HG03025 (cell line): ENCODE measurements around the gene ATP8A1.
"Not testable (repeated sequence)": the region's sequence is repeated elsewhere in the genome, so short reads cannot be mapped to it uniquely, and the experiment has no call there.

Experiments used
- ATAC-seq: cut with Tn5 transposase; IDR thresholded peaks from one replicate; pipeline ENCODE4 v1.9.1; 2021; ENCODE audit warnings: mild to moderate bottlenecking, moderate library complexity; ENCODE audit not compliant: unreplicated experiment, low FRiP score

ATP8A1 gene

DNA sequence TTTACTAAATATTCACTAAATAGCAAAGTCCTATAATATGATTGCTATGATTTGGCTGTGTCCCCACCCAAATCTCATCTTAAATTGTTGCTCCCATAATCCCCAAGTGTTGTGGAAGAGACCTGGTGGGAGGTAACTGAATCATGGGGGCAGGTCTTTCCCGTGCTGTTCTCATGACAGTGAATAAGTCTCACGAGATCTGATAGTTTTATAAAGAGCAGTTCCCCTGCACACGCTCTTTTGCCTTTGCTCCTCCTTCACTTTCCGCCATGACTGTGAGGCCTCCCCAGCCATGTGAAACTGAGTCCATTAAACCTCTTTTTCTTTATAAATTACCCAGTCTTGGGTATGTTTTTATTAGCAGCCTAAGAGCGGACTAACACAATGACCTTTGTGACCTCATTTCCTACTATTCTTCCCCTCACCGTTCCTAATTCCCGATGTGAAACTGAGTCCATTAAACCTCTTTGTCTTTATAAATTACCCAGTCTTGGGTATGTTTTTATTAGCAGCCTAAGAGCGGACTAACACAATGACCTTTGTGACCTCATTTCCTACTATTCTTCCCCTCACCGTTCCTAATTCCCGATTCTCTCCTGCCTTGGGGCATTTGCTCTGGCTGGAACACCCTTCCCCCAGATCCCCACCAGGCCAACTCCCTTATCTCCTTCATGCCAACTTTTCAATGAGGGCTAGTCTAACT, 4.2 kb downstream of the ATP8A1 start:
- ATAC-seq, result not testable (repeated sequence)

DNA sequence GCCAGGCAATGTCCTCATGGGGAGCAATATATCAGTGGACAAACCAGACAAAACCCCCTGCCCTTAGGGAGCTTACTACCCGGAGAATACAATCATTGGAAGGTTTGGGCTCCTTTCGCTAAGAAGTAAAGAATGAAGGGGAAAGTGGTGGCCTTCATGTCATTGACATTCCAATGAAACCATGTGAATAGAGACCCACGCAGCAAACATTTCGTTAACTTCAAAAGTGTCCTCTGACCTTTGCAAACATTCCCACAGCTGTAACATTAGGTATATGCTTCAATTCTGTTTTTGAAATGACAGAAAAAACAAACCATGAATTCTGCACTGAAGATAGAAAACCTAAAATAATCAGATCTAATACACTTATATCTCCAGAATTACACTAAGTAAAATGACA, 7.0 kb downstream of the ATP8A1 start:
- no peak for ATAC-seq

DNA sequence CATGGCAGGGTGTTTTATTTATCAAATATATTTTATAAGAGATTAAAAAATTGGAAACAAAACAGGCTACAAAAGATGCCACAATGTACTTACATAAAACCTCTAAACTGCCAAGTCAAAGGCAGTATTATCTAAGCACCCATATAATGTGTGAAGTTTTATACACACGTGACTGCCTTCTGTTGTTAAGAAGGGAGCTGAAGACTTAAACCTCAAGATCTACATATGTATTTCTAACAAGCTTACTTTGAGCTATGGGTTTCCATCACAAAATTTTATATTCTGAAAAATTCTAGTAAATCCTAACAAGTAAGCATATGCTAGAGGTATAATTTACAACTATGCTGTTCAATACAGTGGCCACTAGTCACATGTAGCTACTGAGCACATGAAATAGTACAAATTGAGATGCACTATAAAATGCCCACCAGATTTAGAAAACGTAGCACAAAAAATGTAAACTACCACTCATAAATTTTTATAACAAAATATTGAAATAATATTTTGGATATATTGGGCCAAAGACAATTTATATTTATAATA, 9.8 kb downstream of the ATP8A1 start:
- ATAC-seq, result no peak

DNA sequence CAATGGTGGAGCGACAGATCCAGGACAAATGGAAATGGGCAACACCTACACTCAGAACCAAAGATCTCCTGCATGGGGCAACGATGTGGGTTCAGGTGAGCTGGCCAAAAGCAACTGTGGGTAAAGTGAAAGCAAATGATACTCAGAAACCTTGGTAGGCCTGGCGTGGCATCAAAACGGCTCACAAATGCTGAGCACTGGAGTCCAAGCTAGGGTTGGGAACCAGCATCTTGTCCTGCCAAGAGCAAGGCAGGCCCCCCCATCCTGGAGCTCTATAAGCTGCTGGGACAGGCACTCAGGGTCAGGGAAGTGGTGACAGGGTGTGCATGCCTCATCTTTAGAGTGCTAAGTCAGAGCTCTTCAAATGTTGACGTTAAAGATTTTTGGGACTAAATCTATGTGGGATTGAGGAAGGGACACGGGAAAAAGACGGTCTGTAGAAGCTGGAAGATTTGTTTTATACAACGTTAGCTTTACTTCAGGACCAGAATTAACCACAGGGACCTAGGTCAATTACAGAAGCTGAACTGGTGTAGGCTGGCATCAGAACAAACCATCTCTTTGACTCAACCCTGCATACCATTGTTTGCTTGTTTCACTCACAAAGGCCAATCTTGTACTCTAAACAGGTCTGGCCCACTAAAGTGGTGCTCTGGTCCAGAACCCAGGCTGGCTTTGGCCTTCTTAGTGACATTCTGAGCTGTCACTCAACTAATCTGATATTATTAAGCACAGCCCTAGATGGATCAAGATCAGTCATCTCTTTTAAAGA, 10.7 kb downstream of the ATP8A1 start:
- no peak for ATAC-seq

DNA sequence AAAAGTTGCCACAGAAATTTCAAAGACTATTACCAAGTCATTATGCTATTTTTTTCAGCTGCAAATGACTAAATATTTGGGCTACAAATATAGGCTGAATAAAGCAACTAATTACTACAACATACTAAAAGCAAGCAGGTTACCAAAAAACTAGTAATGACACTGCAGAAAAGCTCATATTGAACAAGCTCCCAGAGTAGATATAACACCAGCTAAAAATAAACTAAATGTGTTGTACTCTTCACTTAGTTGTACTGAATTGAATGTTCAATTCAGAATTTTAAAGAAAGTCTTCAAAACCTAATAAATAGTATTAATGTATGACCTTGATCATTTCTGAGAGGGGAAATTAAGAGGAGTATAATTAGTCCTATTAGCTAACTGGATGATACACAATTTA, 12.0 kb downstream of the ATP8A1 start:
- ATAC-seq, result no peak

DNA sequence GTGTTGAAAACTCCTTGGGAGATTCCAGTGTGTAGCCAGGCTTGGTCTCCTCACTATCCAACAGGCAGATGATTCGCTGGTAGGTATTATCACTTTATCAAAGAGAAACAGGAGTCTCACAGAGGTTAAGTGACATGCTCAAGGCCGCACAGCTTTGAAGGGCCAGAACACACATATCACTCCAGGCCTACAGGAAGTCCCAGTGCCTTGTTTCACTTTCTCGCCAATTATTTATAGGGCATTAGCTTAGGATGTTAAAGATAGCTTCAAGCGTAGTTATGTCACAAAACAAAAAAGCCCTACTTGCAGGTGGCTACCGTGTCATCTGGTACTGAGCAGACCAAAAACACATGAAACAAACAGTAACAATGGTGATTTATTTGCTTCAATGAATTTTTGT, 13.2 kb downstream of the ATP8A1 start:
- ATAC-seq, result peak; percentile 65

DNA sequence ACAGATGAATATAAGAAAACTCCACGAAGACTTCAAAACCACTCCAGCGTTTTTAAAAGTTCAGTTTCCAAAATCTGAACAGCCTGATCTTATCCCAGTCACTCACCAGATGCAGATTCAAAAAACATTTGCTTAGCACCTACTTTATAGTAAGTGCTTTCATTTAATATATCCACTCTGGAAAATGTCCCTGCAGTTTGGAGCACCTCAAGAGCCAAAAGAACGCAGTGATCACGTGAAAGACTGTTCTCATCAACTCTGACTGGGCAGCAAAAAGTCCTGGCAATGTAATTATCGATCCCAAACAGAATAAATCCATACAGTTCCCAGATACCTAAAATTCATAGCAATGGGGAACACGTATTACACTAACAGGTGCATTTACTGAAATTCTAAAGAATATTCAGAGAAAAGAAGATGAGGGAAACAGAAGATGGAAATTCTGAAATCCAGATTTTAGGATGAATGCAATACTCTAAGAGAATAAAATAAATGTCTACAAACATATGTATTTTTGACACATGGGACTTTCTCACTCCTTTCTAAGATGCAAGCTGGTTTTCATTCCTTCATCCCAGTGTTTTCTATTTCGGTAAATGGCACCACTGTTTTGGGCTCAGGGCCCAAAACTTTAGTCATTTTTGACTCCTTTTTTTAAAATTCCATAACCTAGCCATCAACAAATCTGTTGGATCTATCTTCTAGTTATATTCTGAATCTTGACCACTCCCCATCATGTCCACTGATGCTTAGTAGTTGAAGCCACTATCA, 13.9 kb downstream of the ATP8A1 start:
- ATAC-seq, result no peak

DNA sequence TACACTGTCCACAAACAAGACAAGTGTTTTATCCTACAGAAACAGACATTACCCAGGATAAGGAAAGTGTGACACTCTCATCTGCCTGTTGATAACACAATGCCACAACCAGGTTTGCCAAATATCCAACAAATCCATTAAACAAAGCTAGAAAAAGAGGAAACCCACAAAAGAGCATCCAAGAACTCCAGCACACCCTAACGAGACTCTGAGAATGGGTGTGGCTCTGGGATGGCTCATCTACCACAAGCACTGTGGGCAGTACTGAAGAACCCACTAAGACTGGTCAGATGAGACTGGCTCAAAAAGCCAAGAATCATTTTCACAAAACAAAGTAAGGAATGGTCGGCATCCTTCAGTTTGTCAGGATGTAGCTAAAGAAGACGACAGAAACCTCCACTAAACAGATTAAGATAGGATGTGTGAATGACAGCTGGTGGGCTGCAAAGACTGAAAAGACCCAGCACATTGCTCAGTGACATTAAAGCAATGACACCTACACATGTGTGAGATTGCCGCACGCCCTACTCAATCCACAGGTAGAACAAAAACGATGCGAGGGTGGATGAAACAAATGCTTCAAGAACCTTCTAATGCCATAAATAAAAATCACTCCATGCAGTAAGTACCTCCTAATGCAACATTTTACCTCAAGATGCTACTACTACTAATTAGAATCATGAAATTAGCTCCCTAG, 14.7 kb downstream of the ATP8A1 start:
- no peak for ATAC-seq

DNA sequence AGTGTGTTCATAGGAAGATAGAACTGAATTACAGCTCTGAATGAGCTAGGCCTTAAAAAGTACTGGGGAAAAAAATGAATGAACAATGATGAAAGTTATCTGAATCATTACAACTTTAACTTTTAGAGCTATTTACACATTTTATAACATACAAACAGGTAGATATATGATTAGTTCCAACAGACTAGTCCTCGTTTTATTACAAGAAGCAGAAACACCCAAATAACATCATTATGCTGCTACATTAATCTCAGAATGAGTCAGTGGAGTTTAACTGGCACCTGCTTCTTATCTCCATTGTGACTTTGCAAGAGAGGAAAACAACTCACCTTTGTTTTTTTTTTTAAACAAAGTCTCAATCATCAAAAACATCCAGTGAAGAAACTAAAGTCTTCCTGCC, 15.2 kb downstream of the ATP8A1 start:
- ATAC-seq, result no peak

DNA sequence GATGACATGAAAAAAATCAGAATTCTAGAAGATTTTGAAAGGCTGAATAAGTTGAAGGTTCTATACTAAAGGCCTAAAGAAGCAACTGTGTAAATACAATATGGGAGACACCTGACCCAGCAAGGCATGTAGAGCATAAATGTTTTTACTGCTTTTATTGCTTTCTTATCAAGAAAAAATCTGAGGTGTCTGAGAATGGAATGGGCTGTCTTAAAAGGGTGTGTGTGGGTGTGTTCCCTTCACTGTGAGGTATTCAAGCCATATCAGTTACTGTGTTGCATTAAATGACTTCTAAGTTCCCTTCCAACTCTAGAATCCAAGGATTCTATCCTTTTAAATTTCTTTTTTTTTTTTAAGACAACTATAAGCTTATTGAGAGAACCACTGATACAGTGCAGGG, 15.7 kb downstream of the ATP8A1 start:
- ATAC-seq, result no peak

DNA sequence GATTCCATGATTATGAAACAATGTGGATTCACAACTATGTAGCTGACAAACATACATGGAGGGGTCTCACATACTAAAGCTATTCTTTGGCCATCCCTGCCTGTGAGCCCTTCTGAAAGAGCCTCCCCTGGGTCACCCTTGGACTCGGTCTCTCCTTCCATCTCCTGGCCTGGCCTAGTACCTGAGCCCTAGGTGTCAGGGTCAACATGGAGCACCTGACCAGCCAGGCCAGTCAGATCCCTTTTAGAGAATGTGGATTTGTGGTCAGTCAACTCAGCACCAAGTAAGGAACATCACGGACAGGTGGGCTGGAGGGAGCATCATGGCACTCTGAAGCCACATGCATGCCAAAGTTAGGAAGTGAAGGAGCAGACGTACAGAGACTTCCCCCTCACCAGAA, 16.3 kb downstream of the ATP8A1 start:
- no peak for ATAC-seq

DNA sequence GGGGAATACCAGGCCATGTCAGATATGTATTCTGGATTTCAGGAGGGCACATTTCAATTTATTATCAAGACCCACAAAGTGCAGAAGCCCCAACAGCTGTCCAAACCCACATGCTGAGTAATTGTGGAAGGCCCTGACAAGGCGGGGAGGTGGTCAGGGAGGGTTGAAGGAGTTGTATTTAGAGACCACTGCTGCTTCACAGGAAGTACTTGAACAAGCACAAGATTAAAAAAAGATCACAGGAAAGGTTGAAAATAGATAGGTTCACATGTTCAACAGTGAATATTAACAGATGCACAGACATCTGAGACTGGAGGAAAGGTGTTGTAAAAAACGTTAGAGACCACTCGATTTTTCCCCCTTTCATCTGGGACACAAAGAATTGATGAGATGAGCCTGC, 17.9 kb downstream of the ATP8A1 start:
- peak; percentile 47 for ATAC-seq

DNA sequence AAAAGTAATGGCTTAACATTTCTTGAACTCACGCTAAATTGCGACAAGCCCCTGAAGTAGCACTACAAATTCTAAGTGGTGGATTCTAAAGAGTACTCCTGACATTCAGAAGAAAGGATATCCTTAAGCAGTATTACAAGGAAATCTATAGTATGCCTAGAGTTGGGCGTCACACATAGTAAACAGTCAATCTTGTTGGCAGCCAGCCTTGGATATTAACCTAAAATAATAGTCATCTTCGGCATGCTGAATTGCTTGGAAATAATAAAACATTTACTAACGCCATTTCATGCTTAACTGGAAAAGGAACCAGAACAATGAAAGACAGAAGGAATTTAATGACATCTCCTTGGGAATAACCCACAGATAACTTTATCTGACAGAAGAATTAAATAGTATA, 18.6 kb downstream of the ATP8A1 start:
- ATAC-seq, result no peak

DNA sequence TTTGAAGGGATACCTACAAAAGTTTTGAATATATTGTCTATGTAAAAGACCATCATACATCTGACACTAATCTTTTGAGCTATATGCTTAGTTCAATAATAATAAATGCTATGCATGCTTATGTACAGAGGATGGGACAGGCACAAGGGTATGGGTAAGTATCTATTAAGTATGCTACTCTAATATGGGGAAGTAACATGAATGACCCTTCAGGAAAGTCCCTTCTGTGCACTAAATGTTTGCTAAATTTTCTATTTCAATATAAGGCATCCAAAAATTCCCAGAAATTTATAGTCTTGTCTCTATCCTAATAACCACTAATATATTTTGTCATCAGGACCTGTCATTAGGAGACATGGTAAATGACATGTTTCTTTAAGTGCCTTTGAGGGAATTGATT, 19.0 kb downstream of the ATP8A1 start:
- no peak for ATAC-seq

DNA sequence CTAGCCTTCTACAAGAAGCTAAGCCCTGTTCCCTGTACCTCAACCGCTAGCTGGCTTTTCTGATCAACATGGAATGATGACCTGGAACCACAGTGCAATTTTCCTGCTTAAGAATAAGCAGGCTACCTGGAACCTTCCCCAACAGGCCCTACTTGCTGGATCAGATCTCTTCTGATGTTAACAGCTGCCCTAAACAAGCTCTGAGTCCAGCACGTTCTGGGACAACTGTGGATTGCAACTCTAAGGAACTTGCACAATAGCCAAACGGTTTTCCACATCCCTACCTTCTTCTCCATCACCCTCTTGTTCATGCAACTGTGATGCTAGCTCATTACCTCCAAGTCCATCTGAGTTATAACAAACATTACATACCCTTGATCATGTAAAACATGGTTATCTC, 19.8 kb downstream of the ATP8A1 start:
- ATAC-seq, result no peak

DNA sequence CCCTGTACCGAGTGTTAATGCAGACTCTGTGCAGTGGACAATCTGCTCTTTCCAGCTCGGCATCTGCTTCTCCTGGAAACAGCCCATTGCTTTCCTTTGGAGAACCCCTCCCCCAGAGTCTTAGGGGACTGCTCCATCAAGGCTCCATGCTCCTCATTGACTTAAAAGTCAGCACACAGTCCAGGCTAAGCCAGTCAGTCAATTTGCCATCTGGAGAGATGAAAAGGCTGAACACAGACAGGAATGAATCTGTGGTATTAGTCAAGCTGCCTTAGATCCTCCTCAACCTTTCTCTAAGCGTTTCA, 20.3 kb downstream of the ATP8A1 start:
- no peak for ATAC-seq

DNA sequence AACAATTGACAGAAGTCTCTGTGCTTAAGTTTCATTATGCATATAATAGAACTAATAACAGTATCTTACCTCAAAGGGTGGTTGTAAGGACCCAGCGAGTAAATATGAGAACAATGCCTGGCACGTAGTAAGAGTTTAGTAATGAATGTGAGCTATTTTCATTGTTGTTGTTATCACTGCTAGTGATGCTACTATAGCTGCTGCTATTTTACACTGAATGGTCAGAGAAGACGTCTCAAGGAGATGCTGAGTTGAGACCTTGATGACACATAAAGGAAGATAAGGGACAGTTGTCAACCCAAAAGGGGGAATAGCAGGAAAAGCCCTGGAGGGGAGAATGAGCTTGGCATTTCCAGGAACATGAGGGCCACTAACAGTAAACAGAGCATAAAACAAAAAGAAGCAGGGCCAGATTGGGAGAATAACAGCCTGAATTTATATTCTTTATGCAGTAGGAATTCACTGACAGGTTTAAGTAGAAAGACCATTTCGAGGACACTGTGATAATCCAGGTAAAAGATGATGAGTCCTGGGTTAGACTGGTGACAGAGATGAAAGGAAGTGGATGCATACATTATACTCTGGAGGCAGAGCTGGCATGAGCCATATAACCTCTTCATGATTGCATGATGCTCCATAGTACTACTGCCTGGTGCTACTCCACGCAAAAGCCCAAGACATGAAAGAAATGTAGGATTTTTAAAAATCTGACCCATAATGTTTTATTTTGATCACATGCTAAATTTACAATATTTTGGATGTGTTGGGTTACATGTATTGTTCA, 23.1 kb downstream of the ATP8A1 start:
- ATAC-seq, result peak; percentile 46

DNA sequence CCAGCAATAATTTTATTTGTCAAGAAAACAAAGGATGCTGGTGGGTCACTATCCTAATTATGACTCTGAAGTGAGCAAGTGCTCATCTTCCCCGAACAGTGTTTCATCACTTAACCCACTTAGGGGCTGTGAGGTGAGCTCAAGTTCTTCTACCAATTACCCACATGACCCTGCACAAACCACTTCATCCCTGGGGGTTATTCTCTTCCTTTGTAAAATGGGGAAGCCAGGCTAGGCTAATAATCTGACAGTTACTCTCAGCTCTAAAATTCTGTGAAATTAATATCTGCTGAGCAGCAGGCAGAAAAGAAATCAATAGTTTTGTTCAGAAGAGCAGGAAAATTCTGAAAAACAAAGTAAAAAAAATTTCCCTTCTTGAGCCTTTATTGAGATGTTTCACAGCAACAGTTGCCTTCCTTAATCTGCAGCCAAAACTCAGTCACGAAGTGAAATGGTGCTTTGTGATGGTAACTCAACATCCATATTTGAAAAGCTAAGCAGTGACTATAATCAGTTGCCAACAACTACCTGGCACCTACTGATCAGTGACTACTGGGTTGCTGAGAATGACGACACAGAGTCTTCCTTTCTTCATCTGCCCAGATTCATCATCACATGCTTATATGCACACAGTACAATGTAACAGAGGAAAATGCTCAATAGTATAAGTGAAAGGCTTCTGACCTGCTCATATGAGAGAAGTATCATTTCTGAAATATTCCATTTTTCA, 24.1 kb downstream of the ATP8A1 start:
- ATAC-seq, result no peak

DNA sequence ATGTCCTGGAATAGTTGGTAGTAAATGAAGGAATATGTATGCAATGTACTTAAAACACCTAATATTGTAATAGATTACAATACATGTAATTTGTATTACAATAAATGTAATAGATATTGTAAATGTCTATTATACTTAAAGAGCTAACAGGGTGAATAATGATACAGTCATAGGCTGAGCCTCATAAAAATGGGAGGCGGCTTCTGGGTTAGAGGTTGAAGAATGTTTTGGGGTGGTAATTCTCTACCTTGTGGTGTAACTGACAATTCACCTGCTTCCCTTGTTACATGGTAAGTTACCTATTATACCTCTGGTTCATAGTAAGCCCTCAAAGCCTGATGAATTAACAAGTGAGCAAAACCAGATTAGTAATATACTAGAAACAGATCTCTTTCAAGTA, 26.0 kb downstream of the ATP8A1 start:
- no peak for ATAC-seq
